Neural crest cell (in vitro differentiated cells): Measurements from ENCODE around the gene SPRR2G. TPM values are rescaled to one million over a fixed set of nuclear protein-coding genes. Genes with fewer than 3 reads are reported as not detected.
"Not testable (repeated sequence)": the region's sequence is repeated elsewhere in the genome, so short reads cannot be mapped to it uniquely, and the experiment has no call there.

Experiments used
- DNase-seq: peaks from one replicate; pipeline ENCODE4 v3.0.0; 2021; ENCODE audit warnings: low read depth, mixed read lengths, low spot score
- H3K27ac Mint-ChIP-seq: one replicate; pipeline ENCODE4 v1.8.0; 2021; ENCODE audit warnings: mild to moderate bottlenecking, mixed read lengths; ENCODE audit not compliant: unreplicated experiment
- H3K27me3 Mint-ChIP-seq: 2 replicates; pipeline ENCODE4 v1.8.0; 2021; ENCODE audit warnings: low read depth, mild to moderate bottlenecking, mixed read lengths
- H3K36me3 Mint-ChIP-seq: 2 replicates; pipeline ENCODE4 v1.8.0; 2021; ENCODE audit warnings: low read depth, mild to moderate bottlenecking, mixed read lengths
- H3K4me1 Mint-ChIP-seq: 2 replicates; pipeline ENCODE4 v1.8.0; 2021; ENCODE audit warnings: mixed read lengths
- H3K4me3 Mint-ChIP-seq: one replicate; pipeline ENCODE4 v1.8.0; 2021; ENCODE audit warnings: mild to moderate bottlenecking, mixed read lengths
- H3K9me3 Mint-ChIP-seq: 2 replicates; pipeline ENCODE4 v1.8.0; 2021; ENCODE audit warnings: mixed read lengths
- CTCF ChIP-seq: fragments of 200-600 bp; sonication (generic); conservative IDR thresholded peaks from 2 replicates; pipeline ENCODE4 v1.5.0; 2021; ENCODE audit warnings: antibody characterized with exemption, mild to moderate bottlenecking
- total RNA-seq: library from RNA; stranded (reverse); gene quantifications from 2 replicates; pipeline ENCODE4 v1.2.1, GENCODE V29; 2021

SPRR2G gene
- total RNA-seq, 1 donor from 2014 or later, result not detected

- Mint-ChIP-seq H3K36me3 (no peaks in the 10 kb centered on the region), H3K27ac (no peak within 1 kb of the TSS), H3K9me3 (peaks cover 1% of the 10 kb centered on the region), H3K27me3 (peaks cover 4% of the 10 kb centered on the region), H3K4me1 (no peaks in the 10 kb centered on the region), H3K4me3 (no peak within 1 kb of the TSS)
- DNase-seq, result no peak
- no peak for TF ChIP-seq CTCF
Measured at GRCh38 chr1:153113416-153113815, 37.3 kb downstream of the SPRR2G start, which contains the start of gene SPRR2F. Gene SPRR2F, minus strand, starts transcription at chr1:153113516. Its CDS starts 783 bp downstream, at chr1:153112733.

DNA sequence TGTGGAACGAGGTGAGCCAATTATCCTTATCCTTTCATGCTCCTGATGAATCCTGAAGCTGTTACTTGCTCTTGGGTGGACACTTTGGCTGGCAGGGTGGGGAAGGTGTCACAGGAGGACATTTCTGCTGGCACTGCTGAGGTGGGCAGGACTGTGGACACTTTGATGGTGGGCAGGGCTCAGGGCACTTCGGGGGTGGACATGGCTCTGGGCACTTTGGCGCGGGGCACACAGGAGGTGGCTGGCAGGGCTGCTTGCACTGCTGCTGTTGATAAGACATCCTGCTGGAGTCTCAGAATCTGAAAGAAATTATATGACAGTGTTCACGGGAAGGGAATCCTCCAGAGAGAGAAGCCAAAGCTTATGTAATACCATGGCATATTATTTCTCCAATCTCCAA is 38.2 kb downstream of the SPRR2G start:
- H3K9me3 Mint-ChIP-seq, H3K4me3 Mint-ChIP-seq, H3K27me3 Mint-ChIP-seq, H3K27ac Mint-ChIP-seq, DNase-seq, H3K36me3 Mint-ChIP-seq, H3K4me1 Mint-ChIP-seq: not testable (repeated sequence)

DNA sequence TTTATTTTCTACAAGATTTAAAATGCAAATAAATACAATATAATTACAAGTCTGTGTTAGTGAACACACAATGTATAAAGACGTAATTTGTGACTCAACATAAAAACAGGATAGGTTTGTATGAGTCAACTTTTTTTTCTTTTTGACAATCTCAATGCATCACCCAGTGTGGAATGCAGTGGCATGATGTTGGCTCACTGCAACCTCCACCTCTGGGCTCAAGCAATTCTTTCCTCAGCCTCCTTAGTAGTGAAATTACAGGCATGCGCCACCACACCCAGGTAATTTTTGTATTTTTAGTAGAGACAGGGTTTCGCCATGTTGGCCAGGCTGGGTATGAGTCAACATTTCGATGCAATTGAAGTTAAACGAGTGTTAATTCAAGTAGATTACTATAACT is 50.4 kb downstream of the SPRR2G start:
- no peak for TF ChIP-seq CTCF
- Mint-ChIP-seq H3K4me3 (no peak overlapping the region), H3K36me3 (no peaks in the 10 kb centered on the region), H3K27ac (no peak overlapping the region), H3K4me1 (no peaks in the 10 kb centered on the region), H3K9me3 (peaks cover 2% of the 10 kb centered on the region), H3K27me3 (peaks cover 16% of the 10 kb centered on the region)
- no peak for DNase-seq

Other genes with a start within 250 kb of the SPRR2G start
- gene IVL, start 242.3 kb downstream of the SPRR2G start, total RNA-seq, result not detected in 2 replicates
- not detected in 2 replicates for gene SPRR5, start 203.7 kb downstream of the SPRR2G start, total RNA-seq
- not detected in 2 replicates for gene SPRR4, start 180.2 kb downstream of the SPRR2G start, total RNA-seq
- gene SPRR1A, start 166.8 kb downstream of the SPRR2G start, total RNA-seq, result not detected in 2 replicates
- not detected in 2 replicates for gene SPRR3, start 149.1 kb downstream of the SPRR2G start, total RNA-seq
- gene SPRR1B, start 119.7 kb downstream of the SPRR2G start, total RNA-seq, result not detected in 2 replicates
- gene SPRR2D, start 109.8 kb downstream of the SPRR2G start, total RNA-seq, result not detected in 2 replicates
- gene SPRR2A, start 93.4 kb downstream of the SPRR2G start, total RNA-seq, result not detected in 2 replicates
- gene SPRR2B, start 79.3 kb downstream of the SPRR2G start, total RNA-seq, result not detected in 2 replicates
- gene SPRR2E, start 56.4 kb downstream of the SPRR2G start, total RNA-seq, result not detected in 2 replicates
- gene SPRR2F, start 37.4 kb downstream of the SPRR2G start, total RNA-seq, result not detected in 2 replicates
- gene LELP1, start 52.5 kb upstream of the SPRR2G start, total RNA-seq, result not detected in 2 replicates
- not detected in 2 replicates for gene PRR9, start 66.7 kb upstream of the SPRR2G start, total RNA-seq
- gene LORICRIN, start 108.8 kb upstream of the SPRR2G start, total RNA-seq, result not detected in 2 replicates
- not detected in 2 replicates for gene PGLYRP3, start 162.1 kb upstream of the SPRR2G start, total RNA-seq
- not detected in 2 replicates for gene PGLYRP4, start 198.0 kb upstream of the SPRR2G start, total RNA-seq
- gene S100A9, start 207.0 kb upstream of the SPRR2G start, total RNA-seq, result not detected in 2 replicates
- gene S100A12, start 224.7 kb upstream of the SPRR2G start, total RNA-seq, result not detected in 2 replicates
- not detected in 2 replicates for gene S100A8, start 240.2 kb upstream of the SPRR2G start, total RNA-seq